ENCODE data around the gene BCAT1. TPM values are rescaled to one million over a fixed set of nuclear protein-coding genes. Genes with fewer than 3 reads are reported as not detected.
A peak's percentile ranks its signal among the peaks of the same experiment; 100 is the strongest.

BCAT1 gene
- total and polyA plus RNA-seq, 9 of the 15 experiments (the other 6 are each of a cell fraction or from before 2014, with no cell fraction given): 38.5 to 157 (median 66.8) TPM

GRCh38 chr12:24913953-24914352, 34.9 kb downstream of the BCAT1 start:
- CTCF ChIA-PET (ENCODE audit: low intra/inter-chr PET ratio): no interaction called here
- DNase-seq (ENCODE audit: extremely low read depth in 1 of 4, low spot score in 3 of 4) (no peak), ATAC-seq (no peak), FAIRE-seq (no peak)
- Histone ChIP-seq H3K27me3 (ENCODE audit: control insufficient read depth in 2 of 2, insufficient read depth in 2 of 2, low read length in 2 of 2) (no peaks in the 10 kb centered on the region), H3K9me3 (replicated peaks; ENCODE audit: control insufficient read depth, insufficient read depth, low read depth, low read length) (no peaks in the 10 kb centered on the region), H3K4me3 (no peak overlapping the region), H3K4me1 (replicated peaks in 1 of 2; ENCODE audit: control insufficient read depth in 2 of 2, insufficient read depth in 2 of 2, low read length in 2 of 2) (peaks cover 6 to 11% of the 10 kb centered on the region in 2 experiments; a peak in 3 of 5 replicates), H3K9ac (ENCODE audit: insufficient read depth in 1 of 2, low read depth in 2 of 2, low read length in 2 of 2) (no peak overlapping the region), H3K79me2 (ENCODE audit: control insufficient read depth, insufficient read depth, low read length) (peaks cover 89% of the 10 kb centered on the region), H2AFZ (ENCODE audit: low read depth, low read length) (no peak overlapping the region), H3K4me2 (ENCODE audit: insufficient read depth, low read length) (no peak overlapping the region), H4K20me1 (replicated peaks; ENCODE audit: control insufficient read depth, insufficient read depth, low read length) (peaks cover 10% of the 10 kb centered on the region), H3K36me3 (ENCODE audit: control insufficient read depth, insufficient read depth, low read length) (peaks cover 22% of the 10 kb centered on the region), H3K9me1 (ENCODE audit: control insufficient read depth, insufficient read depth, low read length) (peaks cover 7% of the 10 kb centered on the region), H3K27ac (ENCODE audit: extremely low read depth, low read depth, low read length) (no peak overlapping the region)
- no peak for TF ChIP-seq ZNF766 (CRISPR knock-in tag; conservative IDR thresholded peaks at IDR 0.05)
- TF ChIP-seq HOXB6 (CRISPR knock-in tag; IDR thresholded peaks at IDR 0.05; ENCODE audit: borderline replicate concordance): no peak
- no peak for TF ChIP-seq ZNF384 (IDR thresholded peaks at IDR 0.05; ENCODE audit: low read depth, low read length)
- no peak for TF ChIP-seq NCOA2 (IDR thresholded peaks at IDR 0.05; ENCODE audit: partially characterized antibody in 2 of 2)
- TF ChIP-seq SMC3 (conservative IDR thresholded peaks at IDR 0.05; ENCODE audit: insufficient read depth, low read depth, low read length): no peak
- no peak for TF ChIP-seq ZNF263 (CRISPR knock-in tag; IDR thresholded peaks at IDR 0.05; ENCODE audit: borderline replicate concordance)
- TF ChIP-seq PHF20 (IDR thresholded peaks at IDR 0.05; ENCODE audit: partially characterized antibody): no peak
- TF ChIP-seq NFE2 (IDR thresholded peaks at IDR 0.05; ENCODE audit: low read depth): 0 out of 2 replicates have a peak, but pooled peaks have one; percentile 12
- no peak for TF ChIP-seq ZNF282 (CRISPR knock-in tag; IDR thresholded peaks at IDR 0.05)
- TF ChIP-seq KDM1A (IDR thresholded peaks at IDR 0.05): no peak
- peak; percentile 81 for TF ChIP-seq ZNF121 (CRISPR knock-in tag; conservative IDR thresholded peaks at IDR 0.05)
- POLR2A ChIA-PET: interaction anchor here (0.6 kb wide), 1 partner anchor 52 kb away, joined by 4 read pairs; no protein-coding TSS in a partner anchor
- WGBS (ENCODE audit: insufficient coverage, low coverage, missing lambda C conversion rate): 95% methylated on average over 3 of the region's 3 CpGs
- BruUV-seq (replicated peaks): no TSS peak
- in situ Hi-C loops (cut with MboI): no loop called here
- intact Hi-C loops (cut with micrococcal nuclease): no loop called here
